ENCODE results near the gene CNPY4.

Gene CNPY4

DNA sequence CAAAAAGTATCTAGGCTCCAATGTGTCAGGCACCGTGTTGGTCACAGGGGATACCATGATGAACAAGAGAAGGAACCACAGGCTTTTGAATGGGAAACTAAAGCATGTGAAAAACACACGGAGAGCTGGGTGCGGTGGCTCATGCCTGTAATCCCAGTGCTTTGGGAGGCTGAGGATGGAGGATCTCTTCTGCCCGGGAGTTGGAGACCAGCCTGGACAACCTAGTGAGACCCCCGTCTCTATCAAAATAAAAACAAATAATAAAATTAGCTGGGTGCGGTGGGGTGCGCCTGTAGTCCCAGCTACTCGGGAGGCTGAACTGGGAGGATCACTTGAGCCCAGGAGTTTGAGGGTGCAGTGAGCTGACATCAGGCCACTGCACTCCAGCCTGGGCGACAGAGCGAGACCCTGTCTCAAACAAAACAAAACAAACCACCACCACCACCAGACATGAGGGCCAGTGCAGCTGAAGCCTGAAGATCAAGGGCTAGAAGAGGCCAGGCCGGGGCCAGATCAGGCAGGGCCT, 31.3 kb upstream of the CNPY4 start:
- H3K36me3 Mint-ChIP-seq (ENCODE audit: low read depth): peaks cover 34% of the 10 kb centered on the region
- H3K27ac Mint-ChIP-seq: peak overlapping the region; percentile 96
- H3K9me3 Mint-ChIP-seq: no peaks in the 10 kb centered on the region
- H3K27me3 Mint-ChIP-seq: peaks cover 3% of the 10 kb centered on the region
- ATAC-seq (no peak), DNase-seq (no peak)
- peak overlapping the region; percentile 95 for H3K4me3 Mint-ChIP-seq
- peaks cover 46% of the 10 kb centered on the region for H3K4me1 Mint-ChIP-seq

DNA sequence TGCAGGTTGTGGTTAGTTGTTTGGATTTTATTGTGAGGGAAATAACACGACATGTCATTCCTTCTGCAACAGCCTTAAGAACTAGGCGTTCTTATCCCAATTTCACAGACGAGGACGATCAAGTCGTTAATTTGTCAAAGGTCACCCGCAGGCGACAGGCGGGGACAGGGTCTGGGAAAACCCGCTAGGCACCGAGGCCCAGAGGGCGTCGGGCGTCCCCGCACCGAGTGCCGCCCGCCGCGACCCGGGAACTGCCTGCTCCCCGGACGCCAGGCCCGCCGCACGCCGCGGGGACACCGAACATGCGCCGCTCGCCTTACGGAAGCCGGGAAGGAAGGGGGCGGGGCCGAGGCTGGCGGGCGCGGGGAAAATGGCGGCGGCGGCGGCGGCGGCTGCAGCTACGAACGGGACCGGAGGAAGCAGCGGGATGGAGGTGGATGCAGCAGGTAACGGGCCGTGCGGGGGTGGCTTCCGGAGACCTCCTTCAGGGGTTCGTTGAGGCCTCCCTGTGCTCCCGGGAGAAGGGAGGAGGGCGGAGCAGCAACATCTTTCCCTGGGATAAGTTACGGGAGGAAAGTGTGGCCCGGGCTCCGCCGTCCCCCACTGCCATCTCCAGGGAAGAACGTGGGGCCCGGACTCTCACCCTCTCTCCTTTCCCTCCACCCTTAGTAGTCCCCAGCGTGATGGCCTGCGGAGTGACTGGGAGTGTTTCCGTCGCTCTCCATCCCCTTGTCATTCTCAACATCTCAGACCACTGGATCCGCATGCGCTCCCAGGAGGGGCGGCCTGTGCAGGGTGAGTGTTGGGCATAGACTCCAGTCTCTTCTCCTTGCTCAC, 30.6 kb upstream of the CNPY4 start, which contains the start of gene COPS6:
TSS of gene COPS6 (plus strand) at position 349 of the 837 bp plus-strand sequence. CDS start at position 371, 22 bp downstream.
- peaks cover 47% of the 10 kb centered on the region for H3K4me1 Mint-ChIP-seq
- no peaks in the 10 kb centered on the region for H3K9me3 Mint-ChIP-seq
- H3K27me3 Mint-ChIP-seq: peaks cover 3% of the 10 kb centered on the region
- H3K27ac Mint-ChIP-seq: peak within 1 kb of the TSS; percentile 96
- DNase-seq (peak; percentile 94), ATAC-seq (peak; percentile 38)
- peaks cover 40% of the 10 kb centered on the region for H3K36me3 Mint-ChIP-seq (ENCODE audit: low read depth)
- peak within 1 kb of the TSS; percentile 95 for H3K4me3 Mint-ChIP-seq

DNA sequence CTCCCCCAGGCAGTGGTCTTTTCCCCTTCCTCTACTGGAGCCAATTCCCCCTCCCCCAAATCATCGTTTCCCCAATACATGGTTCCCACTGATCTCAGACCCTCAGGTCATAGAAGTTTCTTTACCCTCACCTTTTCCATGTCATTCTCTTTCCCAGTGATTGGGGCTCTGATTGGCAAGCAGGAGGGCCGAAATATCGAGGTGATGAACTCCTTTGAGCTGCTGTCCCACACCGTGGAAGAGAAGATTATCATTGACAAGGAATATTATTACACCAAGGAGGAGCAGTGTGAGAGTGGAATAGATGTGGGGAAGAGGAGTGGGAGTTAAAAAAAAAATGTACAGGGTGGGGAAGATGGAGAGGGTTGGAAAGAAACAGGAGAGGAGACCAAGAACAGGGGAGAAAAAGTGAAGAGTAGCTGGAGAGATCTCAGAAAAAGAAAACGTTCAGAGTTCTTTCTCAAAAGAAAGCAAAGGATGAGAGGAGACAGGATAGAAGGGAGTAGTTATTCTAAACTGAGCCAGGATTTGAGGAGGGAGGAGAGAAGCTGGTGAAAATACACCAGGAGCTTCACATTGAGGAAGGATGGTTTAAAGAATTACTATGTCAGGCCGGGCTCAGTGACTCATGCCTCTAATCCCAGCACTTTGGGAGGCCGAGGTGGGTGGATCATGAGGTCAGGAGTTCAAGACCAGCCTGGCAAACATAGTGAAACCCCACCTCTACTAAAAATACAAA, 29.8 kb upstream of the CNPY4 start:
- Mint-ChIP-seq H3K27me3 (peaks cover 3% of the 10 kb centered on the region), H3K27ac (peak overlapping the region; percentile 96), H3K4me1 (peaks cover 47% of the 10 kb centered on the region), H3K4me3 (peak overlapping the region; percentile 95), H3K9me3 (no peaks in the 10 kb centered on the region), H3K36me3 (ENCODE audit: low read depth) (peaks cover 47% of the 10 kb centered on the region)
- DNase-seq: no peak
- ATAC-seq: no peak

DNA sequence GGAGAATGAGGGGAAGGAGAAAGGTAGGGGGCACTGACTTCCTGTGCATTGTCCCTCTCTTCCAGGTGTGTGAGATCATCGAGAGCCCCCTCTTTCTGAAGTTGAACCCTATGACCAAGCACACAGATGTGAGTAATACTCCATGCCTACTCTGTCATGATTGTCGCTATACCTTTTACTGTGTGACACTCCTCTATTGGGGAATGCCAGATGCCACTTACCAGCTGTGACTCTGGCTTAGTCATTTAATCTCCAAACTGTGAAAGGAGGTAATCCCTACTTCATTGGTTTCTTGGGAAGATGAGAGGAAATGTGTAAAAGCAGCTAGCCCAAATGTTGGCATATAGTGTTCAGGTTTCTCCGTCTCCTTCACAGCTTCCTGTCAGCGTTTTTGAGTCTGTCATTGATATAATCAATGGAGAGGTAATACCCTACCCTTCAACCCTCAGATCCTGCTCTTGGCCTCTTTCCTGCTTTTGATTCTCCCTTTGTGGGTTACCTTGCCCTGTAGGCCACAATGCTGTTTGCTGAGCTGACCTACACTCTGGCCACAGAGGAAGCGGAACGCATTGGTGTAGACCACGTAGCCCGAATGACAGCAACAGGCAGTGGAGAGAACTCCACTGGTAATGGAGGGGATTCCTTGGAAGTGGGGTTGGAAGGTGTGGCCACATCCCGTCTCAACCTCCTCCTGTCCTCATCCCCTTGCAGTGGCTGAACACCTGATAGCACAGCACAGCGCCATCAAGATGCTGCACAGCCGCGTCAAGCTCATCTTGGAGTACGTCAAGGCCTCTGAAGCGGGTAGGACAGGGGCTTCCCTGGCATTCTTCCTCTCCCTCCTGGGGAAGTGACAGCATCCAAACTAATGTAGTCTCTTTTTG, 28.7 kb upstream of the CNPY4 start:
- Mint-ChIP-seq H3K27me3 (peaks cover 3% of the 10 kb centered on the region), H3K4me3 (peak overlapping the region; percentile 49), H3K36me3 (ENCODE audit: low read depth) (peaks cover 57% of the 10 kb centered on the region), H3K27ac (peak overlapping the region; percentile 63), H3K4me1 (peaks cover 50% of the 10 kb centered on the region), H3K9me3 (no peaks in the 10 kb centered on the region)
- peak; percentile 37 for ATAC-seq
- no peak for DNase-seq

DNA sequence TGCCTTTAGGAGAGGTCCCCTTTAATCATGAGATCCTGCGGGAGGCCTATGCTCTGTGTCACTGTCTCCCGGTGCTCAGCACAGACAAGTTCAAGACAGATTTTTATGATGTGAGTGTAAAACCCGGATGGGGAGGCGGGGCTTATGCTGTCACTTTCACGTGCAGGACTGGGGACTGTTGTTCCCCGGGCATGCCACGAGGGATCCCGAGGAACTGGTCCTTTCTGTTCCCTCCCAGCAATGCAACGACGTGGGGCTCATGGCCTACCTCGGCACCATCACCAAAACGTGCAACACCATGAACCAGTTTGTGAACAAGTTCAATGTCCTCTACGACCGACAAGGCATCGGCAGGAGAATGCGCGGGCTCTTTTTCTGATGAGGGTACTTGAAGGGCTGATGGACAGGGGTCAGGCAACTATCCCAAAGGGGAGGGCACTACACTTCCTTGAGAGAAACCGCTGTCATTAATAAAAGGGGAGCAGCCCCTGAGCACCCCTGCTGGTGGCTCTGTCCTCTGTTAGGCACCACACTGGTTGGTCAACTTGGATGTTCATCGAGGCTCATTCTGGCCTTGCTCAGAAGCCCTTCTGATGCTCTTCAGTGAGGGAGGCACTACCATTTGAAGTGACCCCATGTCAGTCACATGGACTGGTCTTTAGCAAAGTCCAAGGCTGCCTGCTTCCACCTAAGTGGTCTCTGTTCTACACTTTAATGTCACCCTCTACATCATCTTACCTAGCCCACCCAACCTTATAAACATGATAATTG, 27.8 kb upstream of the CNPY4 start:
- Mint-ChIP-seq H3K36me3 (ENCODE audit: low read depth) (peaks cover 60% of the 10 kb centered on the region), H3K27ac (peak overlapping the region; percentile 63), H3K27me3 (peaks cover 3% of the 10 kb centered on the region), H3K4me3 (no peak overlapping the region), H3K9me3 (no peaks in the 10 kb centered on the region), H3K4me1 (peaks cover 53% of the 10 kb centered on the region)
- ATAC-seq: peak; percentile 18
- no peak for DNase-seq

DNA sequence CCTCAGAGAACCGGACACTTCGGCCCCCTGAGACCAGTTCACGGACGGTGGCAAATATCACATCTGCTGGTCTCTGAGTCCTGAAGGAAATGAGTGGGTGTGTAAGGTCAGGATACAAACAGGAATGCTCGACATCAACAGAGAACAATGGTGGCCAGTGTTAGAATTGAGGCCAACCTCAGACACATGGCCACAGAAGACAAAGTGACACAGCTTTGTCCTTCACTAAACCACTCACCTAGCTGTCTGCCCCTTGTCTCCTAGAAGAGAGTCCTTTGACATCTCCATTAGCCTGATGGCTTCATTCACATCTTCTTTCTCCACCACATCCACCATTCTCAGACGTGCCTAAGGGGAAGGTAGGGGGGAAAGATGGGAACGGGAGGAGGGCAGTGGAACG, 26.4 kb upstream of the CNPY4 start:
- H3K4me1 Mint-ChIP-seq: peaks cover 56% of the 10 kb centered on the region
- peaks cover 3% of the 10 kb centered on the region for H3K27me3 Mint-ChIP-seq
- no peak overlapping the region for H3K4me3 Mint-ChIP-seq
- DNase-seq (no peak), ATAC-seq (no peak)
- H3K36me3 Mint-ChIP-seq (ENCODE audit: low read depth): peaks cover 72% of the 10 kb centered on the region
- no peaks in the 10 kb centered on the region for H3K9me3 Mint-ChIP-seq
- no peak overlapping the region for H3K27ac Mint-ChIP-seq

DNA sequence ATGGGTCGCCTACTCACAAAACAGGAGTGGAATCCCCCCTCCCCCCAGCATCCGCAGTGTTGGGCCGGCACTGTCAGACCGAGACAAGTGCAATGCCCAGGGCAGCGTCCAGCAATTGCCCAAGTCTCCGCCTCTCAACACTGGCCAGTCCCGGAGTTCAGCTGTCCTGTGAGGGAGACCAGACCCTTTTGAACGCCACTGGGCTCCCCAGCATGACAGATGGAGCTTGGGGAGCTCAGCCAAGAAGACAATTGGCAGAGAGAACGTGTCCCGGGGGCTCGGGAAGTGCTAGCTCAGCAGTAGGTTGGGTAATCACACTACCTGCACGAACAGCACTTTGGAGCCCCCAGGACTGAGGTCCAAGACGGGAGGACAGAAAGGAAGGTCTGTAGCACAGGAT, 25.9 kb upstream of the CNPY4 start:
- Mint-ChIP-seq H3K27ac (no peak overlapping the region), H3K4me1 (peaks cover 57% of the 10 kb centered on the region), H3K4me3 (no peak overlapping the region), H3K36me3 (ENCODE audit: low read depth) (peaks cover 77% of the 10 kb centered on the region), H3K9me3 (no peaks in the 10 kb centered on the region), H3K27me3 (peaks cover under 1% of the 10 kb centered on the region)
- DNase-seq (no peak), ATAC-seq (no peak)

DNA sequence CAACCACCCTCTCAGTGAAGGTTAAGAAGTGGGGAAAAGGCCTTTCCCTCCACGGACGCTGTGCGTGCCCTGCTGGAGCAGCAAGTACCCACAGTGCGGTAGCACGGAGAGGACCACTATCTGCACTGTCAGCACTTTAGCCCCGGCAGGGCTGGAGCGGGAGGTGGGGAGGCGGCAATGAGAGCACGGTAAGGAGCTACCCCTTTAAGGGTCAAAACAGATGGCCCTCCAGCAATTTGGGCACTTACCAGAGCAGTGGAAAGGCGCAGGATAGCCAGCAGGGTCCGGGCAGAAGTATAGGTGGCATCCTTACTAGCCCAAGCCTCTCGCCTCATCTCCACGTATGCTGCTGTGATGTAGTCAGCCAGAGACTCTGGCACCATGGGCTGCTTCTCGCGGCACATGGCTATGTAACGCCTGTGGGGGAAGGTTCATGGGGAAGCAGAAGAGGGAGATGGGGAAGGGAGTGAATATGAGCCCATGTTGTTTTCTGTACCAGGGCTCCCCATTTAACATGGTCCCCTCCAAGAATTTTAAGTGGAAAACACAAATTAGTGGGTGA, 25.4 kb upstream of the CNPY4 start:
- H3K27me3 Mint-ChIP-seq: no peaks in the 10 kb centered on the region
- peaks cover 82% of the 10 kb centered on the region for H3K36me3 Mint-ChIP-seq (ENCODE audit: low read depth)
- DNase-seq: no peak
- no peak for ATAC-seq
- H3K9me3 Mint-ChIP-seq: no peaks in the 10 kb centered on the region
- peak overlapping the region; percentile 49 for H3K27ac Mint-ChIP-seq
- no peak overlapping the region for H3K4me3 Mint-ChIP-seq
- H3K4me1 Mint-ChIP-seq: peaks cover 60% of the 10 kb centered on the region

DNA sequence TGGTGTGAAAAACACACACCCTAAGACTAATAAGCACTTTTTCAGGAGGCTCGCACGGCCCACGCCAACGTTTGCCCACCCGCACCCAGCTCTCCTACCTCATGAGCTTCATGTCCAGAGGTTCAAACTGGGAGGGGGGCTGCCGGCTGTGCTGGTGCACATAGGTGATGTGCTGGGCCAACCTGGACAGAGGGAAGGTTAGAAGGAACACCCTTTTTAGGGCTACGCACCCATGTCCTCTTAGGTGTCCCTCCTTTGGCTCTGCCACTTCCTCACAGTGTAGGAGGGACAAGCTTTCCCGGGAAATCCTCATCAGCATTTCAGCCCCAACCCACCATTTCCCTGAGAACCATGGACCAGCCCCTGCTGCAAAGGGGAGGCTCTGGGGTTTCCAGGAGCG, 24.1 kb upstream of the CNPY4 start:
- no peak overlapping the region for H3K4me3 Mint-ChIP-seq
- DNase-seq: no peak
- H3K27ac Mint-ChIP-seq: no peak overlapping the region
- peaks cover 63% of the 10 kb centered on the region for H3K4me1 Mint-ChIP-seq
- H3K36me3 Mint-ChIP-seq (ENCODE audit: low read depth): peaks cover 88% of the 10 kb centered on the region
- no peaks in the 10 kb centered on the region for H3K9me3 Mint-ChIP-seq
- no peak for ATAC-seq
- H3K27me3 Mint-ChIP-seq: no peaks in the 10 kb centered on the region

DNA sequence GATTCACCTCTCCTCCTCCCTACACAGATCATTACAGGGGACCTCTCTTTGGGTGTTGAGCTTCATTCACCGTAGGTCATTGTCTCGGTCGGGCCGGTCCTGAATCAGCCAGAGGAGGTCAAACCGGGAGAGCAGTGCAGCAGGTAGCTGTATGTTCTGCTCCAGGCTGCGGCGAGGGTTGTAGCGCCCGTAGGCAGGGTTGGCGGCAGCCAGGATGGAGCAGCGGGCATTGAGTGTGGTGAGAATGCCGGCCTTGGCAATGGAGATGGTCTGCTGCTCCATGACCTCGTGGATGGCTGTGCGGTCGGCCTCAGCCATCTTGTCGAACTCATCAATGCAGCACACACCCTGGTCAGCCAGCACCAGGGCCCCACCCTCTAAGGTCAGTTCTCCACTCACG, 23.7 kb upstream of the CNPY4 start:
- Mint-ChIP-seq H3K4me1 (peaks cover 61% of the 10 kb centered on the region), H3K9me3 (no peaks in the 10 kb centered on the region), H3K27me3 (no peaks in the 10 kb centered on the region), H3K36me3 (ENCODE audit: low read depth) (peaks cover 89% of the 10 kb centered on the region), H3K4me3 (no peak overlapping the region), H3K27ac (no peak overlapping the region)
- ATAC-seq (no peak), DNase-seq (no peak)

DNA sequence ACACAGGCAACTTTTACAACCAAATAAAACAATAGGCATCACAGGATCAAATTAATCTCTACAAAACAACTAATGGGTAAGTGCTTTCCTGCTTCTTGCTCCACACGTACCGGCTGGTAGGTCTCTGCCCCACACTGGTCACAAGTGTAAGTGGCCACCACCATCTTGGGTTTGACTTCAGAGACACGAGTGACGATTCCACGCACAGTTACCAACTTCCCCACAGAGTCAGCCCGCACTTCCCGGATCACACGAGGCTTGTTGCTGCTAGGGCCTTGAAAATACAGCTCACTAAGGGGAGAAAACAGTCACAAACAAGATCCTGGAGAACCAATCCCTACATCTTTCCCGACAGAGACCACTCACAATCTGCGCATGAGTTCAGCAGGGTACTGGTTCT, 20.5 kb upstream of the CNPY4 start:
- Mint-ChIP-seq H3K4me3 (peak overlapping the region; percentile 90), H3K27ac (peak overlapping the region; percentile 98), H3K9me3 (no peaks in the 10 kb centered on the region), H3K4me1 (peaks cover 48% of the 10 kb centered on the region), H3K36me3 (ENCODE audit: low read depth) (peaks cover 62% of the 10 kb centered on the region), H3K27me3 (peaks cover 2% of the 10 kb centered on the region)
- ATAC-seq: no peak
- no peak for DNase-seq

DNA sequence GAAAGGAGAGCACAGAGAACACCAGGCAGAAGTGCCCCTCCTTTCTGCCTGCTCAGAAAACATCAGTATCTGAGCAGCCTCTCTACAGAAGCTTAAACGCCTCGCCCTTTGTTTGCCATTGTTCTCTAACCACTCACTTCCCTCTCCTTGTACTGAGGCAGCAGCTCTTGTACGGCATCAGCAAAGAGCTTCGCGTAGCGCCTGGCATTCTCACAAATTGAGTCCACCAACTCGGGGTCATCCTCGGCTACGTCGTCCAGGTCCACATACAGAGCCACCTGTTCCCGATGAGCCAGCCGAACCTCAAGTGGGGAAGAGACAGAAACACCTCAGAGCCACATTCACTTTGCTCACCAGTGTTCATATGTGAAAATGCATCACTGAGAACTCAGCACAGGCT, 20.0 kb upstream of the CNPY4 start:
- Mint-ChIP-seq H3K4me3 (peak overlapping the region; percentile 90), H3K27ac (peak overlapping the region; percentile 98), H3K4me1 (peaks cover 48% of the 10 kb centered on the region), H3K36me3 (ENCODE audit: low read depth) (peaks cover 58% of the 10 kb centered on the region), H3K9me3 (no peaks in the 10 kb centered on the region), H3K27me3 (peaks cover 2% of the 10 kb centered on the region)
- DNase-seq: no peak
- no peak for ATAC-seq

DNA sequence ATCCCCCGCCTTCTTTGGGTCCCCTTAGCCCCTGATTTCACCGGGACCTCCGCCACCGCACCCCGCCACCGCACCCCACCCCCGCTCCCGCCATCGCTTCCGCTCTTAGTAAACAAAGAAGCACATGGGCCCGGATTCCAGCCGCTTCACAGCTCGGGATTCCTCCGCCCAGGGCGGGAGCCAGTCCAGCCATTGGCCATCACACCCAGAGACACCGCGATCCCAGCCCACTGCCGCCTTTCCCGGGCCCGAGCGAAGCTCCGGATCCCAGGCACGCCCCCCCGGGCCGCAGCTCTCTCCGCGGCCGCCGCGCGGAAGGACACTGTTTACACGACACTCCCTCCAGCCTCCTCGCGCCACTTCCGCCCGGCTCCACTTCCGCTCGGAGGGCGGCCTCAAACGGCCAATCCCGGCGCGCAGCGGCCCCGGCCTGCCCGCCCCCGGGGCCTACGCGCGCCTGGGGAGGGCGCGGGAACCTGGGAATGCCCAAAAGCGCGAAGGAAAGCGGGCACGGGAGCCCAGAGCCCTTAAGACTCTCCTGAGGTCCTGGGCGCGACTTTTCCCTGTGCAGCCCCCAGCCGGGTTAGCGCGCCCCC, 18.9 kb upstream of the CNPY4 start:
- H3K4me3 Mint-ChIP-seq: peak overlapping the region; percentile 90
- H3K4me1 Mint-ChIP-seq: peaks cover 48% of the 10 kb centered on the region
- H3K9me3 Mint-ChIP-seq: no peaks in the 10 kb centered on the region
- peak overlapping the region; percentile 98 for H3K27ac Mint-ChIP-seq
- ATAC-seq (peak; percentile 79), DNase-seq (peak; percentile 87)
- H3K36me3 Mint-ChIP-seq (ENCODE audit: low read depth): peaks cover 49% of the 10 kb centered on the region
- peaks cover 2% of the 10 kb centered on the region for H3K27me3 Mint-ChIP-seq
